ENCODE data around the gene GRID1. TPM values are rescaled to one million over a fixed set of nuclear protein-coding genes. Genes with fewer than 3 reads are reported as not detected.

GRID1 gene
- total RNA-seq, 1 donor = not detected

DNA sequence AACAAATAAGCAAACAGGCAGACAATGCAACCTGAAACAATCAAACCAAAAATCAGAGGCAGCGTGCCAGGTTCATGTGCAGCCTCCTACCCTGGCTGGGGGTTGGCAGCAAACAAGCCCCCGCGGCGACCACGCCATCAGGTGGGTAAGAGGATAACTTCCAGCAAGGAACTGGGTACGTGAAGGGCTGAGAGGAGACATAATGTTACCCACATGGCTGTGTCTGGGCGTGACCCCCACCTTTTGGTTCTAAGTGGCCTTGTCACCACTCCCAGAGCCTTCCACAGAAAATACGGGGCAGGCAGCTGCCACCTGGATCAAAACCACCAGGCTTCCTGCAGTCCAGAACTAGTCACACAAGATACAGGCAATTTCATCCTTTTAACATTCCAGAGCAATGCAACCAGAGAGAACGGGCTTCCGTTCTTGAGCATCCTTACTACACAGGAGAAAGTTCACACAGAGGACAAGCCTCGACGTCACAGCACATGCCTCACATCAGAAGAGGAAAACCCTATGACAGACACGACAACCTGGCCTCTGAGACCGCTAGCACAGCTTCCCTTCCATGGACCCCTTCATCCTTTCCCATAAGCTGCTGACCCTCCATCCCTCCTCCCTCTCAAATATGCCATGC lies 171.0 kb downstream of the GRID1 start:
- Histone ChIP-seq H3K9me3 (ENCODE audit: low read depth, low read length) (no peaks in the 10 kb centered on the region), H3K4me1 (ENCODE audit: insufficient read depth, low read length) (no peaks in the 10 kb centered on the region), H3K4me3 (ENCODE audit: low read length) (no peak overlapping the region)

DNA sequence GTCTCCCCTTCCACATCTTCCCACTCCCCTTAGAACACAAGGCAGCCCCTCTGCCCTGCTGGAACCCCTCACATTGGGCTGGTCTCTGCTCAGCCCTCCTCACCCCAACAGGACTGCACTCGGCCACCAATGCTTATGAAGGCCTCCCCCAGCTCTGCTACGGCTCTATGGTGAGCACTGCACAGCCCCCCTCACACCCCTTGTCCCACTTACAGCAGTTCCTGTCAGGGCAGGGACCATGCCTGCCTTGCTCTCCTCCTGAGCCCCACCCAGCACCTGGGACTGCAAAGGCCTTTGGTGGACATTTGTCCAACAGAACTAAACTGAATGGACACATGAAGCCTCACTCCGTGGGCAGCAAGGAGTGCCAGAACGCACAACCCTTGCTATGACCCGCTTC lies 171.9 kb downstream of the GRID1 start:
- Histone ChIP-seq H3K9me3 (ENCODE audit: low read depth, low read length) (no peaks in the 10 kb centered on the region), H3K27me3 (ENCODE audit: insufficient read depth, low read length) (no peaks in the 10 kb centered on the region), H3K4me3 (ENCODE audit: low read length) (no peak overlapping the region)

More for the DNA sequence above, 171.0 kb downstream of the GRID1 start:
- no peaks in the 10 kb centered on the region for H3K27me3 ChIP-seq (ENCODE audit: insufficient read depth, low read length)

DNA sequence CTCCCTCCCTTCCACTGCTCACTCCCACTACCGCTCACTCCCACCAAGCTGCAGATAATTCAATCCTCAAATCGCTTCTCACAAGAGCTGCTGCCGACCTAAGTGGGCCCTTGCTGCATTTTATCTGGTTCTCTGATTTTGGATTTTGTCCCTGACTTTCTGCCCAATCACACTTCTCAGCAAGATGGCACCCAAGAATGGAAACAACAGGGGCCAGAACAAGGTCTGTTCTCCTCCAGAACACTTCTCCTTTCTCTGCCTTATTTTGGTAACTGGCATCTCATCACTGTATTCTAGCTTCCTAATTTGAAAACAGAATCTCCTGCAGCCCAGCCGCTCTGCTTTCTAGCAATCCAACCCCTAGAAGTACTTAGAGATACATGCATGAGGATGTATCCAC lies 172.8 kb downstream of the GRID1 start:
- Histone ChIP-seq H3K27me3 (ENCODE audit: insufficient read depth, low read length) (no peaks in the 10 kb centered on the region), H3K4me1 (ENCODE audit: insufficient read depth, low read length) (no peaks in the 10 kb centered on the region), H3K9me3 (ENCODE audit: low read depth, low read length) (no peaks in the 10 kb centered on the region), H3K4me3 (ENCODE audit: low read length) (no peak overlapping the region)

More for the DNA sequence above, 171.9 kb downstream of the GRID1 start:
- H3K4me1 ChIP-seq (ENCODE audit: insufficient read depth, low read length) = no peaks in the 10 kb centered on the region

DNA sequence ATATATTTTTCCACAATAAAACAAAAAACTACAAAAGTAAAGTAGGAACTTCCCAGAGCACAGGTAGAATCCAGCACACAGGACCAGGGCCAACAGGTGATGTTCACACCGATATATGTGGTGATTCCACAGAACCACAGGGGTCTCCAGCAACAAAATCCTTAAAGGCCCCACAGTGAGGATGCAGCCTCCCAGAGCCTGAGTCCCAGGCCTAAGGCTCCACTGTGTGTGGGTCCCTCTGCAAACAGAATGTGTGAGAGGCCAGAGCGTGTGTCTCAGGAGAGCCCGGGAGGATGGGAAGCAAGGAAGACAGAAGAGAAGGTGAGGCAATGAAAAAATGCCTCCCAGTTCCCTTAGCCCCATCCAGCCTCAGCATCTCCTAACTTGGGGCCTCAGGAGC lies 173.9 kb downstream of the GRID1 start:
- Histone ChIP-seq H3K9me3 (ENCODE audit: low read depth, low read length) (no peaks in the 10 kb centered on the region), H3K4me1 (ENCODE audit: insufficient read depth, low read length) (no peaks in the 10 kb centered on the region), H3K27me3 (ENCODE audit: insufficient read depth, low read length) (no peaks in the 10 kb centered on the region), H3K4me3 (ENCODE audit: low read length) (no peak overlapping the region)

DNA sequence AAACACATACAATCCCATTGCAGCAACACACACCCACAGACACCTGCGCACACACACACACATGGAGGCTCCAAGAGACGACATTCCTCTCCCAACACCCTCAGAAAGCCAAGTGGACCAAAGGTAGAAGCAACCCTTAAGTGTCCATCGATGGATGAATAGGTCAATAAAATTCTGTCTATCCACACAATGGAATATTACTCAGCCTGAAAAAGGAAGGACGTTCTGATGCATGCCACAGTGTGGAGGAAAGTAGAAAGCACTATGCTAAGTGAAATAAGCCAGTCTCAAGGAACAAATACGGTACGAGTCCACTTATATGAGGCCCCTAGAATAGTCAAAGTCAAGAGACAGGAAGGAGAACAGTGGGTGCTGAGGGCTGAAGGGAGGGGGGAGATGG lies 174.4 kb downstream of the GRID1 start:
- H3K9me3 ChIP-seq (ENCODE audit: low read depth, low read length) = no peaks in the 10 kb centered on the region
- H3K4me1 ChIP-seq (ENCODE audit: insufficient read depth, low read length) = no peaks in the 10 kb centered on the region
- H3K4me3 ChIP-seq (ENCODE audit: low read length) = no peak overlapping the region
- H3K27me3 ChIP-seq (ENCODE audit: insufficient read depth, low read length) = no peaks in the 10 kb centered on the region

DNA sequence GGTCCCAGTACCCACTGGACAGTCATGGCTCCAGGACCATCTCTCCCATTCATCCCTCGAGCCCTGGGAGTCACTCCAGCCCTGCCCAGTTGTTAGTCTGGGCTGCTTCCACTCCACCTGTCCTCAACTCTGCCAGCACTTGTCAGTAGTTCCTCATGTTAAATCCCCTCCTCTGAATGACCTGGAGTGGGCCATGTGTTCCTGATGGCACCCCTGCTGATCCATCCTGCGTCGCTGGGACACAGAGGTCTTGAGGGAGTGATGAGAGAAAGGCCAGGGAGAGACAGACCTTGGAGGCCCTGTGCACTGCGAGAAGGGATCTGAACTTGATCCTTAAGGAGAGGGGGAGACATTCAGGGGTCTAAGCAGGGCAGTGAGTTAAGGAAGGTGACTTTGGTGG lies 174.9 kb downstream of the GRID1 start:
- Histone ChIP-seq H3K27me3 (ENCODE audit: insufficient read depth, low read length) (no peaks in the 10 kb centered on the region), H3K4me1 (ENCODE audit: insufficient read depth, low read length) (no peaks in the 10 kb centered on the region), H3K4me3 (ENCODE audit: low read length) (no peak overlapping the region), H3K9me3 (ENCODE audit: low read depth, low read length) (no peaks in the 10 kb centered on the region)

- Histone ChIP-seq H3K4me1 (ENCODE audit: insufficient read depth, low read length) (no peaks in the 10 kb centered on the region), H3K4me3 (ENCODE audit: low read length) (no peak overlapping the region), H3K9me3 (ENCODE audit: low read depth, low read length) (no peaks in the 10 kb centered on the region), H3K27me3 (ENCODE audit: insufficient read depth, low read length) (no peaks in the 10 kb centered on the region)
These were observed 175.4 kb downstream of the GRID1 start for GRCh38 chr10:86191166-86191565.

DNA sequence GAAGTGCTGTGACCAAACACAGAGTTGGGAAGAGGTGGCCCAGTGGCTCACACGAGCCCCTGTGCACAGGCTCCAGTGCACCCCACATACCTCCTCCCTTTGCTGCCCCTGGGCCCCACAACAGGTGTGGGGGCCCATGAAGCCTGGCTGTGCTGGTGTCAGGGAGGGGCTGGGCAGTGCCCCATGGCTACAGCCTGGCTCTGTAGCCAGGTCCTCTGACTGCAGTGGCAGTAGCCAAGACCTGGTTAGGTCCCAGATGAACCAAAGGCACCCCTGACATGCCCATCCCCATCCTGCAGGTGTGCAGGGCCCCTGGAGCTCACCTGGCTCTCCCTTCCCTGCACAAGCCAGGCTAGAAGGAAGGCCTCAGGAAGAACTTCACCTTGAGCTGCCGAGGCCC lies 176.3 kb downstream of the GRID1 start:
- Histone ChIP-seq H3K4me1 (ENCODE audit: insufficient read depth, low read length) (no peaks in the 10 kb centered on the region), H3K9me3 (ENCODE audit: low read depth, low read length) (no peaks in the 10 kb centered on the region), H3K4me3 (ENCODE audit: low read length) (no peak overlapping the region), H3K27me3 (ENCODE audit: insufficient read depth, low read length) (no peaks in the 10 kb centered on the region)

- Histone ChIP-seq H3K9me3 (ENCODE audit: low read depth, low read length) (no peaks in the 10 kb centered on the region), H3K4me1 (ENCODE audit: insufficient read depth, low read length) (no peaks in the 10 kb centered on the region), H3K4me3 (ENCODE audit: low read length) (no peak overlapping the region), H3K27me3 (ENCODE audit: insufficient read depth, low read length) (no peaks in the 10 kb centered on the region)
These were observed 176.7 kb downstream of the GRID1 start for GRCh38 chr10:86189891-86190290.

- no peak overlapping the region for H3K4me3 ChIP-seq (ENCODE audit: low read length)
- no peaks in the 10 kb centered on the region for H3K9me3 ChIP-seq (ENCODE audit: low read depth, low read length)
- H3K4me1 ChIP-seq (ENCODE audit: insufficient read depth, low read length) = no peaks in the 10 kb centered on the region
- no peaks in the 10 kb centered on the region for H3K27me3 ChIP-seq (ENCODE audit: insufficient read depth, low read length)
These were observed 177.6 kb downstream of the GRID1 start for GRCh38 chr10:86188796-86189558.

- Histone ChIP-seq H3K9me3 (ENCODE audit: low read depth, low read length) (no peaks in the 10 kb centered on the region), H3K27me3 (ENCODE audit: insufficient read depth, low read length) (no peaks in the 10 kb centered on the region), H3K4me3 (ENCODE audit: low read length) (no peak overlapping the region), H3K4me1 (ENCODE audit: insufficient read depth, low read length) (no peaks in the 10 kb centered on the region)
These were observed 178.3 kb downstream of the GRID1 start for GRCh38 chr10:86188326-86188725.

- no peaks in the 10 kb centered on the region for H3K4me1 ChIP-seq (ENCODE audit: insufficient read depth, low read length)
- H3K9me3 ChIP-seq (ENCODE audit: low read depth, low read length) = no peaks in the 10 kb centered on the region
- no peak overlapping the region for H3K4me3 ChIP-seq (ENCODE audit: low read length)
- H3K27me3 ChIP-seq (ENCODE audit: insufficient read depth, low read length) = no peaks in the 10 kb centered on the region
These were observed 178.9 kb downstream of the GRID1 start for GRCh38 chr10:86187499-86188239.

GRCh38 chr10:86186633-86187032 lies 180.0 kb downstream of the GRID1 start:
- Histone ChIP-seq H3K9me3 (ENCODE audit: low read depth, low read length) (no peaks in the 10 kb centered on the region), H3K4me3 (ENCODE audit: low read length) (no peak overlapping the region), H3K27me3 (ENCODE audit: insufficient read depth, low read length) (no peaks in the 10 kb centered on the region), H3K4me1 (ENCODE audit: insufficient read depth, low read length) (no peaks in the 10 kb centered on the region)

- Histone ChIP-seq H3K4me3 (ENCODE audit: low read length) (no peak overlapping the region), H3K9me3 (ENCODE audit: low read depth, low read length) (no peaks in the 10 kb centered on the region), H3K4me1 (ENCODE audit: insufficient read depth, low read length) (no peaks in the 10 kb centered on the region), H3K27me3 (ENCODE audit: insufficient read depth, low read length) (no peaks in the 10 kb centered on the region)
These were observed 184.0 kb downstream of the GRID1 start for GRCh38 chr10:86182595-86182994.

DNA sequence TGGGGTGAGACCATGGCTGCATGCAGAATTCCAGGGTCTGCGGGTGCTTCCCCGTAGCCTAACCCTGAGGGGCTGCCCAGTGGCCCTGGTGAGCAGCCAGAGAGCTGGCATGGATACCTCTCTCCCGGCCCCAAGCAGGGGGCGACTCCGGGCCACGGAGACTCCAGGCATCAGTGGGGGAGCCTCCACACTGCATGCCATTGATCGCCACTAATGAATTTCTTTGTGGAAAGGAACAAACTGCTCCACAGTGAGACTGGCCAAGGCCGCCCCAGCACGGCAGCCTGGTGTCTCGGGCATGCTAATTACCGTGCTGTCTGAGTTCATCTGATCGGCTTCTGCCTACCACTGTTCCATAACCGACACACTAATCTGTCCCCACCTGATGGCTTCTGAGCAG lies 184.4 kb downstream of the GRID1 start:
- H3K9me3 ChIP-seq (ENCODE audit: low read depth, low read length) = no peaks in the 10 kb centered on the region
- H3K4me1 ChIP-seq (ENCODE audit: insufficient read depth, low read length) = no peaks in the 10 kb centered on the region
- no peaks in the 10 kb centered on the region for H3K27me3 ChIP-seq (ENCODE audit: insufficient read depth, low read length)
- H3K4me3 ChIP-seq (ENCODE audit: low read length) = no peak overlapping the region
